A673 (cell line): ENCODE data around the gene TAS1R1. TPM values are rescaled to one million over a fixed set of nuclear protein-coding genes. Genes with fewer than 3 reads are reported as not detected.

Source experiments
- BruUV-seq: library from RNA; stranded (reverse); fragments of 400-500 nt; replicated peaks from 2 replicates; lab custom pipeline; 2021; lab: Mats Ljungman, UMichigan
- CTCF ChIA-PET: fragments of 300-600 bp; sonication (Branson Sonifier 250); formaldehyde crosslinking; loops from one replicate; lab custom pipeline; 2022; ENCODE audit warnings: antibody characterized with exemption; lab: Charles Lee
- POLR2A ChIA-PET: fragments of 300-600 bp; sonication (Branson Sonifier 250); formaldehyde crosslinking; loops from one replicate; lab custom pipeline; 2022; ENCODE audit warnings: antibody characterized with exemption; ENCODE audit not compliant: low non-redundant PET; lab: Charles Lee
- DNase-seq: peaks from one replicate; pipeline ENCODE4 v3.0.0-alpha.2; 2015; ENCODE audit warnings: low spot score
- H3K27ac ChIP-seq: fragments of 200-600 bp; sonication (generic); 2 replicates; pipeline ENCODE4 v1.5.1; 2016; ENCODE audit warnings: mixed run types, low read depth, mild to moderate bottlenecking, mixed read lengths, antibody characterized with exemption, low read length; ENCODE audit not compliant: poor library complexity, severe bottlenecking
- H3K27me3 ChIP-seq: fragments of 200-600 bp; sonication (generic); replicated peaks from 2 replicates; pipeline ENCODE4 v1.6.1; 2017; ENCODE audit warnings: mixed run types, low read depth, mild to moderate bottlenecking, mixed read lengths, antibody characterized with exemption, low read length; ENCODE audit not compliant: insufficient read depth, poor library complexity
- H3K36me3 ChIP-seq: fragments of 200-600 bp; sonication (generic); 2 replicates; pipeline ENCODE4 v1.6.1; 2016; ENCODE audit warnings: mixed run types, mild to moderate bottlenecking, mixed read lengths, antibody characterized with exemption, low read length; ENCODE audit not compliant: insufficient read depth, poor library complexity, severe bottlenecking
- H3K4me1 ChIP-seq: fragments of 200-600 bp; sonication (generic); 2 replicates; pipeline ENCODE4 v1.6.1; 2017; ENCODE audit warnings: mixed run types, mild to moderate bottlenecking, mixed read lengths, antibody characterized with exemption, low read length; ENCODE audit not compliant: insufficient read depth, poor library complexity, severe bottlenecking
- H3K4me3 ChIP-seq: fragments of 200-600 bp; sonication (generic); 2 replicates; pipeline ENCODE4 v1.5.1; 2016; ENCODE audit warnings: low read depth, mixed run types, mild to moderate bottlenecking, mixed read lengths, low read length; ENCODE audit not compliant: poor library complexity, severe bottlenecking
- H3K9me3 ChIP-seq: fragments of 200-600 bp; sonication (generic); 2 replicates; pipeline ENCODE4 v1.6.1; 2016; ENCODE audit warnings: mixed run types, low read depth, mild to moderate bottlenecking, mixed read lengths, antibody characterized with exemption, low read length; ENCODE audit not compliant: poor library complexity, severe bottlenecking
- EZH2 ChIP-seq: fragments of 200-600 bp; sonication (generic); IDR thresholded peaks from 2 replicates; pipeline ENCODE4 v1.6.1; 2017; ENCODE audit warnings: borderline replicate concordance, low read depth, mild to moderate bottlenecking, mixed read lengths, antibody characterized with exemption, low read length; ENCODE audit not compliant: poor library complexity, severe bottlenecking
- intact Hi-C: fragments of 100-400 bp; cut with micrococcal nuclease; formaldehyde crosslinking; loops from one replicate; pipeline ENCODE4 v1.10.0; 2022; ENCODE audit not compliant: unreplicated experiment
- total RNA-seq: library from RNA; stranded (reverse); gene quantifications from 2 replicates; pipeline ENCODE4 v1.2.3, GENCODE V29; 2021
- TF ChIP-seq, protein P1 (sequence below): fragments of 300-800, 200-600 bp; sonication (generic); conservative IDR thresholded peaks from 2 replicates; pipeline ENCODE4 v1.5.1; 2017; ENCODE audit warnings: low read depth, mild to moderate bottlenecking, antibody characterized with exemption, low read length, moderate library complexity, mixed read lengths

The TAS1R1 gene
- total RNA-seq, 1 experiment from 2014 or later, result not detected

DNA sequence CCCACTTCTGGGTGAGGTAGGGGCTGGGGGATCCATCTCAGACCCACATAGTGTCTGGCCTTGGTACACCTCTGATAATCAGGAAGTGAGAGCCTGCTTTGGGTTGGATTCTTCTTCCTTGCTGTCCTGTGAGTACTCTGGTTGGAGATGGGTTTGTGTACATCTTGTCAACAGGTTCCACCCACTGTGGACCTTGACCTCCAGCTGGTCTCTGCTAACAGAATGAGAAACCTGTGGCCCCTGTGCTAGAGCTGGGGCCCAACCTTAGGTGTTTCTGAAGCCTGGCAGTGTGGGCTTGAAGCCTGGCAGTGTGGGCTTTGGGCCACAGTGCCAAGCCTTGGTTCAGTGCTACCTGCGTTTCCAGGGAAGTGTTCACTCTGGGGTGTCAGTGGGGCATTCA lies 27.3 kb downstream of the TAS1R1 start:
- POLR2A ChIA-PET, result no interaction called here
- no peak overlapping the region for H3K27ac ChIP-seq
- BruUV-seq, result no TSS peak
- no peaks in the 10 kb centered on the region for H3K27me3 ChIP-seq
- peaks cover 14% of the 10 kb centered on the region for H3K4me1 ChIP-seq
- no peak overlapping the region for H3K4me3 ChIP-seq
- intact Hi-C loops, result no loop called here
- no peak for DNase-seq
- peaks cover 3% of the 10 kb centered on the region for H3K36me3 ChIP-seq
- CTCF ChIA-PET, result no interaction called here
- TF ChIP-seq, protein P1, sequence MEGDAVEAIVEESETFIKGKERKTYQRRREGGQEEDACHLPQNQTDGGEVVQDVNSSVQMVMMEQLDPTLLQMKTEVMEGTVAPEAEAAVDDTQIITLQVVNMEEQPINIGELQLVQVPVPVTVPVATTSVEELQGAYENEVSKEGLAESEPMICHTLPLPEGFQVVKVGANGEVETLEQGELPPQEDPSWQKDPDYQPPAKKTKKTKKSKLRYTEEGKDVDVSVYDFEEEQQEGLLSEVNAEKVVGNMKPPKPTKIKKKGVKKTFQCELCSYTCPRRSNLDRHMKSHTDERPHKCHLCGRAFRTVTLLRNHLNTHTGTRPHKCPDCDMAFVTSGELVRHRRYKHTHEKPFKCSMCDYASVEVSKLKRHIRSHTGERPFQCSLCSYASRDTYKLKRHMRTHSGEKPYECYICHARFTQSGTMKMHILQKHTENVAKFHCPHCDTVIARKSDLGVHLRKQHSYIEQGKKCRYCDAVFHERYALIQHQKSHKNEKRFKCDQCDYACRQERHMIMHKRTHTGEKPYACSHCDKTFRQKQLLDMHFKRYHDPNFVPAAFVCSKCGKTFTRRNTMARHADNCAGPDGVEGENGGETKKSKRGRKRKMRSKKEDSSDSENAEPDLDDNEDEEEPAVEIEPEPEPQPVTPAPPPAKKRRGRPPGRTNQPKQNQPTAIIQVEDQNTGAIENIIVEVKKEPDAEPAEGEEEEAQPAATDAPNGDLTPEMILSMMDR, result no peak
- no peak for TF ChIP-seq EZH2
- H3K9me3 ChIP-seq, result no peaks in the 10 kb centered on the region

- intact Hi-C loops, result no loop called here
- no TSS peak for BruUV-seq
- TF ChIP-seq, protein P1, result 0 out of 2 replicates have a peak, but pooled peaks have one; percentile 10
- TF ChIP-seq EZH2, result no peak
- Histone ChIP-seq H3K27me3 (no peaks in the 10 kb centered on the region), H3K9me3 (no peaks in the 10 kb centered on the region), H3K4me3 (no peak overlapping the region), H3K4me1 (peaks cover 11% of the 10 kb centered on the region), H3K36me3 (peaks cover 19% of the 10 kb centered on the region), H3K27ac (no peak overlapping the region)
- peak; percentile 35 for DNase-seq
- ChIA-PET CTCF (no interaction called here), POLR2A (no interaction called here)
Measured at GRCh38 chr1:6584126-6585080, 29.3 kb downstream of the TAS1R1 start.

GRCh38 chr1:6585081-6585722 lies 30.1 kb downstream of the TAS1R1 start:
- Histone ChIP-seq H3K36me3 (peaks cover 27% of the 10 kb centered on the region), H3K27ac (no peak overlapping the region), H3K4me1 (peaks cover 10% of the 10 kb centered on the region), H3K27me3 (no peaks in the 10 kb centered on the region), H3K9me3 (no peaks in the 10 kb centered on the region), H3K4me3 (no peak overlapping the region)
- no TSS peak for BruUV-seq
- ChIA-PET POLR2A (no interaction called here), CTCF (no interaction called here)
- intact Hi-C loops, result no loop called here
- DNase-seq, result no peak
- TF ChIP-seq, protein P1, result no peak
- no peak for TF ChIP-seq EZH2
